ENCODE data around the gene KRTDAP.

DNA sequence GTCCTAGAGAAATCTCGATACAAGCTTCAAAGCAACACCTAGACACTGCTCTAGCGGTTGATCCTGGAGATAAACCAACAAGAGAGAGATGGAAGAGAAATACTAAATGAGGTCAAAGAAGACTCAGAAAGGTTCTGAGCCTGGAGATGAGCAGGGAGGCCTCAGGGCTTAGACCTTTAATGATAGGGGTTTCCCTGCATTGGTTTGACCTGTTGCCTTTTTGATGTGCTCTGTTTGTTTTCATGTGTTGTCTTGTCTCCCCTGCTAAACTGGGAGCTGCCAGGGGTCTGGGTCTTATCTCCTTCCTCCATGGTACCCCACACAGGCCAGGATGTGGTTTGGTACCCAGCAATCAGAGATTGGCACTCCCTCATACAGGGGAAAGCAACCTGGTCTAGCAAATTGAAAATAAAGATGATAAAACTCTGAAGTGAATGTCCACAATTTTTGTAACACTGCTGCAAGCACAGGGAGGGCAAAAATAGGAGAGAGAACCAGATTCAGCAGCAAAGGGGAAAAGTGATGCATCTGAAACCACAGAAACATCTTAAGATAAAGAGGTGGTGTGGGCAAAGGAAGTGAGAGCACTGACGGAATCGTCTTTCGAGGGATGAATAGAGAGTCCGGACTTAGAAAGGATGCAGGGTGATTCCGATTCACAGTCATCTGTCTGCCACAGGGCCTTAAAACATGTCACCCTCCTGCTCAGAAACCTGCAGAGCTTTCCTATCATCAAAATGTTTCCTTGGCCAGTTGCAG lies 38.7 kb downstream of the KRTDAP start:
- no peak for TF ChIP-seq POLR2AphosphoS5 (IDR thresholded peaks at IDR 0.05; ENCODE audit: low read depth)
- TF ChIP-seq, protein P1, sequence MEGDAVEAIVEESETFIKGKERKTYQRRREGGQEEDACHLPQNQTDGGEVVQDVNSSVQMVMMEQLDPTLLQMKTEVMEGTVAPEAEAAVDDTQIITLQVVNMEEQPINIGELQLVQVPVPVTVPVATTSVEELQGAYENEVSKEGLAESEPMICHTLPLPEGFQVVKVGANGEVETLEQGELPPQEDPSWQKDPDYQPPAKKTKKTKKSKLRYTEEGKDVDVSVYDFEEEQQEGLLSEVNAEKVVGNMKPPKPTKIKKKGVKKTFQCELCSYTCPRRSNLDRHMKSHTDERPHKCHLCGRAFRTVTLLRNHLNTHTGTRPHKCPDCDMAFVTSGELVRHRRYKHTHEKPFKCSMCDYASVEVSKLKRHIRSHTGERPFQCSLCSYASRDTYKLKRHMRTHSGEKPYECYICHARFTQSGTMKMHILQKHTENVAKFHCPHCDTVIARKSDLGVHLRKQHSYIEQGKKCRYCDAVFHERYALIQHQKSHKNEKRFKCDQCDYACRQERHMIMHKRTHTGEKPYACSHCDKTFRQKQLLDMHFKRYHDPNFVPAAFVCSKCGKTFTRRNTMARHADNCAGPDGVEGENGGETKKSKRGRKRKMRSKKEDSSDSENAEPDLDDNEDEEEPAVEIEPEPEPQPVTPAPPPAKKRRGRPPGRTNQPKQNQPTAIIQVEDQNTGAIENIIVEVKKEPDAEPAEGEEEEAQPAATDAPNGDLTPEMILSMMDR (IDR thresholded peaks at IDR 0.05; ENCODE audit: insufficient read depth, low read length): no peak
